ENCODE results near the gene CHI3L1.

DNA sequence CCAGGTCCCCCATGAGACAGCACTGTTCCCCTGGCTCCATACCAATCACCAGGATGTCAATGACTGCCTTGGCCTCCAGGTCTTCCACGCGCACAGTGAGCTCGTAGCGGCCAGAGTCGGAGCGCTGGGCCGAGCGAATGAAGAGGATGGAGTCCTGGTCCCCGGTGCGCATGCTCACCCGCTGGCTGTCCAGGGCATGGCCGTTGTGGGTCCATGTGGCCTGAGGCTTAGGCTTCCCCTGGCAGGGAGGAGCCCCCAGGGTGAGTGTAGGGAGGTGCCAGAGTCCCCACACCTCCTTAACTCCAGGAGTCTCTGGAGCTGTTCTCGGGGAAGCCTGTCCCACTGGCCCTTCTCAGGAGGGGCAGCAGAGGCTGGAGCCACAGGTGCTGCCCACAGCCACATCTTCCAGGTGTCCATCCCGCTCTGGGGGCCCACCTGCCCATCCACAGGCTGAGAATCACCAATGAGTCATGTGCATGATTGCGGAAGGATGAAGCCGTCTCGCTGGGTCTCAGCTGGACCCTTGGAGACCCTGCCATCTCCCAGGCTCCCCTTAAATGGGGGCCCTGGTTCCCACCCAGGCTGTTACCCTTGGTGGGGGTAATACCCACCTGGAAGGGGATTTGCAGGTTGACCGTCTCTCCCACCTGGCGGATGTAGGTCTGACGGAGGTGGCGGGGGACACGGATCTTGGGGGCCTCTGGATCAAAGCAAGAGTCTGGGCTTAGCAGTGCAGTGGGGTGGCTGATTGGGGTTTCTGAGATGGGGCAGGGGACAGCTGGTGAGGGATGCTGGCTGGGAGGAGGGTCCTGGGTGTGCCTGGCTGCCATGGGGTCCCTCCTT lies 14.9 kb downstream of the CHI3L1 start:
- TF ChIP-seq SP1 (IDR thresholded peaks at IDR 0.05), result no peak
- no peak for TF ChIP-seq SUZ12 (IDR thresholded peaks at IDR 0.05)
- no peak for TF ChIP-seq FOXM1 (IDR thresholded peaks at IDR 0.05; ENCODE audit: borderline replicate concordance)
